GM12878 (cell line): ENCODE data around the gene IRS1. TPM values are rescaled to one million over a fixed set of nuclear protein-coding genes. Genes with fewer than 3 reads are reported as not detected.

Experiments used
- ATAC-seq: fragments of 200-7000 bp; cut with Tn5 transposase; 3 replicates; pipeline ENCODE4 v1.9.1; 2020; ENCODE audit warnings: mild to moderate bottlenecking, moderate library complexity
- BruUV-seq: library from RNA; stranded (reverse); fragments of 400-500 nt; replicated peaks from 2 replicates; lab custom pipeline; 2021; lab: Mats Ljungman, UMichigan
- CTCF ChIA-PET: fragments of 300-600 bp; sonication (Branson Sonifier 250); formaldehyde crosslinking; extraction: SDS; loops from one replicate; lab custom pipeline; 2021; ENCODE audit warnings: inconsistent platforms; lab: Yijun Ruan, JAX
- POLR2A ChIA-PET: fragments of 350-600 bp; formaldehyde crosslinking; extraction: SDS; loops from one replicate; lab custom pipeline; 2021; ENCODE audit warnings: inconsistent platforms; lab: Charles Lee
- RAD21 ChIA-PET: fragments of 300-600 bp; sonication (Branson Sonifier 250); formaldehyde crosslinking; loops from one replicate; lab custom pipeline; 2023; ENCODE audit warnings: antibody characterized with exemption; ENCODE audit not compliant: unreplicated experiment; lab: Charles Lee
- SMC1A ChIA-PET: fragments of 300-600 bp; sonication (Branson Sonifier 250); formaldehyde crosslinking; loops from one replicate; lab custom pipeline; 2023; ENCODE audit not compliant: unreplicated experiment, uncharacterized antibody; lab: Charles Lee
- DNase-seq: peaks from one replicate; pipeline ENCODE4 v3.0.0-alpha.2; 2011; ENCODE audit warnings: low read depth, low spot score
- FAIRE-seq: peaks from 3 replicates; lab custom pipeline; 2011; peaks lifted over from hg19 to GRCh38; lab: Jason Lieb, UNC
- H2AFZ ChIP-seq: 2 replicates; pipeline ENCODE4 v1.6.0; 2011; ENCODE audit warnings: low read depth, low read length, control low read depth; ENCODE audit not compliant: control insufficient read depth
- H3K27ac ChIP-seq: 2 replicates; pipeline ENCODE4 v1.5.1; 2011; ENCODE audit warnings: control low read depth; ENCODE audit not compliant: control insufficient read depth, insufficient read depth
- H3K27me3 ChIP-seq, 2 experiments: replicated peaks in 1 of 2; 2 replicates each; pipeline versions ENCODE4 v1.6.0 to v1.6.1; 2011; ENCODE audit warnings: low read length in 1 of 2; ENCODE audit not compliant: control insufficient read depth in 2 of 2, insufficient read depth in 2 of 2
- H3K36me3 ChIP-seq, 2 experiments: 2 replicates each; pipeline ENCODE4 v1.5.1; 2011; ENCODE audit warnings: low read length in 1 of 2; ENCODE audit not compliant: control insufficient read depth in 2 of 2, insufficient read depth in 2 of 2
- H3K4me1 ChIP-seq: 2 replicates; pipeline ENCODE4 v1.6.1; 2011; ENCODE audit warnings: mild to moderate bottlenecking, low read length, moderate library complexity, mixed read lengths; ENCODE audit not compliant: control insufficient read depth, insufficient read depth
- H3K4me2 ChIP-seq: 2 replicates; pipeline ENCODE4 v1.6.0; 2011; ENCODE audit warnings: control low read depth; ENCODE audit not compliant: control insufficient read depth, insufficient read depth
- H3K4me3 ChIP-seq: fragments of 200-600 bp; sonication (generic); 2 replicates; pipeline ENCODE4 v1.5.1; 2016
- H3K79me2 ChIP-seq: 2 replicates; pipeline ENCODE4 v1.6.0; 2011; ENCODE audit warnings: low read length; ENCODE audit not compliant: control insufficient read depth, insufficient read depth
- H3K9ac ChIP-seq: 2 replicates; pipeline ENCODE4 v1.8.0; 2011; ENCODE audit warnings: low read length, control low read depth, mixed read lengths; ENCODE audit not compliant: control insufficient read depth, insufficient read depth
- H3K9me3 ChIP-seq: replicated peaks from 3 replicates; pipeline ENCODE4 v1.5.1; 2011; ENCODE audit warnings: mild to moderate bottlenecking, low read length; ENCODE audit not compliant: control insufficient read depth, insufficient read depth
- H4K20me1 ChIP-seq: 2 replicates; pipeline ENCODE4 v1.6.0; 2011; ENCODE audit not compliant: control insufficient read depth, insufficient read depth
- BRCA1 ChIP-seq: IDR thresholded peaks from 2 replicates; pipeline ENCODE4 v1.6.1; 2011; ENCODE audit warnings: low read depth, low read length, improper control_type of control experiment
- CHD2 ChIP-seq: IDR thresholded peaks from 2 replicates; pipeline ENCODE4 v1.6.1; 2011; ENCODE audit warnings: low read depth, low read length, improper control_type of control experiment, borderline replicate concordance
- MEF2B ChIP-seq: fragments of 450-650 bp; IDR thresholded peaks from 2 replicates; pipeline ENCODE4 v1.6.1; 2018; ENCODE audit warnings: mild to moderate bottlenecking, moderate library complexity; ENCODE audit not compliant: partially characterized antibody, poor library complexity, severe bottlenecking
- SMAD1 ChIP-seq: fragments of 450-650 bp; IDR thresholded peaks from 2 replicates; pipeline ENCODE4 v1.6.1; 2018; ENCODE audit warnings: mild to moderate bottlenecking, low read depth; ENCODE audit not compliant: partially characterized antibody
- ZNF274 ChIP-seq: IDR thresholded peaks from one replicate; pipeline ENCODE4 v1.8.0; 2011; ENCODE audit not compliant: insufficient read length, insufficient read depth
- WGBS: methylation state at CpG from one replicate; pipeline ENCODE4 v1.1.6; 2016; ENCODE audit warnings: low lambda C conversion rate; ENCODE audit not compliant: insufficient replicate concordance, insufficient coverage; ENCODE audit errors: missing lambda C conversion rate; 5-methylcytosine and 5-hydroxymethylcytosine counted together
- in situ Hi-C: fragments of 300-500 bp; cut with MboI; formaldehyde crosslinking; loops from 9 replicates; pipeline ENCODE4 v1.14.3; 2018; ENCODE audit warnings: mixed read lengths
- intact Hi-C: fragments of 100-400 bp; cut with micrococcal nuclease; formaldehyde crosslinking; loops from one replicate; pipeline ENCODE4 v1.14.2; 2022; ENCODE audit not compliant: unreplicated experiment
- polyA plus RNA-seq, 11 experiments: library from polyadenylated mRNA; depleted of rRNA in 4 of 11; unstranded in 6 of 11; stranded (reverse) in 5 of 11; fragments of >200 nt; fragmentation: Nextera tagmentation in 4 of 11; fragmentation: Illumina TruSeq in 1 of 11; extraction: Ambion mirVana in 4 of 11; extraction: Trizol in 1 of 11; gene quantifications; 1 replicate in 1 of 11; 2 replicates in 10 of 11; pipeline versions ENCODE4 v1.2.1 to v1.2.3, GENCODE V29; 2011 to 2016; ENCODE audit warnings: inconsistent platforms in 2 of 11, missing spikeins in 2 of 11, low read depth in 1 of 11
- total RNA-seq, 4 experiments: library from RNA; depleted of rRNA in 3 of 4; stranded (reverse); fragments of >200 nt in 3 of 4; fragmentation: Illumina TruSeq in 1 of 4; extraction: Trizol in 1 of 4; gene quantifications; 2 replicates each; pipeline versions ENCODE4 v1.2.1 to v1.2.3, GENCODE V29; 2013 to 2021
- TF ChIP-seq, protein P1 (sequence below): fragments of 450-650 bp; formaldehyde crosslinking; IDR thresholded peaks from 2 replicates; pipeline ENCODE4 v1.4.0; 2022; ENCODE audit warnings: mild to moderate bottlenecking, moderate library complexity
- TF ChIP-seq, protein P2 (sequence below): fragments of 150-350 bp; IDR thresholded peaks from 2 replicates; pipeline ENCODE4 v1.6.1; 2014; ENCODE audit warnings: mild to moderate bottlenecking, low read depth, low read length
- TF ChIP-seq, protein P3 (sequence below): IDR thresholded peaks from 2 replicates; pipeline ENCODE4 v1.6.1; 2011; ENCODE audit warnings: low read depth, mild to moderate bottlenecking, low read length, moderate library complexity, borderline replicate concordance; ENCODE audit errors: extremely low read depth
- TF ChIP-seq, protein P4 (sequence below): fragments of 450-650 bp; IDR thresholded peaks from 2 replicates; pipeline ENCODE4 v1.6.1; 2017; ENCODE audit warnings: mild to moderate bottlenecking
- TF ChIP-seq, protein P5 (sequence below): fragments of 450-650 bp; IDR thresholded peaks from 2 replicates; pipeline ENCODE4 v1.6.1; 2016; ENCODE audit warnings: mild to moderate bottlenecking, moderate library complexity, borderline replicate concordance

The IRS1 gene
- total and polyA plus RNA-seq, 10 of the 15 experiments (the other 5 are each of a cell fraction or from before 2014, with no cell fraction given) = 0.03 to 1.7 (median 0.34) TPM

DNA sequence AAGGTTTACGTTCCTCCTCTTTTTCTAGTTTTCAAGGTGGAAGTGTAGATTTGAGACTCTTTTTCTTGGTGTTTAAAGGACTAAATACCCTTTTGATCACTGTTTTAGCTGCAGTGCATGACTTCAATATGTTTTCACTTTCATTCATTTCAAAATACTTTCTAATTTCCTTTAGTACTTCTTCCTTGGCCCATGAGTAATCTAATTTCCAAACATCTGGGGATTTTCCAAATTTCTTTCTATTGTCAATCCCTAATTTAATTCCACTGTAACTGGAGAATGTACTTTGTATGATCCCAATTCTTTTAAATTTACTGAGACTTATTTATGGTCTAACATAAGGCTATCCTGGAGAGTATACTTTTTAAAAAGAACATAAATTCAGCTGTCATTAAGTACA is 32.4 kb upstream of the IRS1 start (continued):
- TF ChIP-seq, protein P1, sequence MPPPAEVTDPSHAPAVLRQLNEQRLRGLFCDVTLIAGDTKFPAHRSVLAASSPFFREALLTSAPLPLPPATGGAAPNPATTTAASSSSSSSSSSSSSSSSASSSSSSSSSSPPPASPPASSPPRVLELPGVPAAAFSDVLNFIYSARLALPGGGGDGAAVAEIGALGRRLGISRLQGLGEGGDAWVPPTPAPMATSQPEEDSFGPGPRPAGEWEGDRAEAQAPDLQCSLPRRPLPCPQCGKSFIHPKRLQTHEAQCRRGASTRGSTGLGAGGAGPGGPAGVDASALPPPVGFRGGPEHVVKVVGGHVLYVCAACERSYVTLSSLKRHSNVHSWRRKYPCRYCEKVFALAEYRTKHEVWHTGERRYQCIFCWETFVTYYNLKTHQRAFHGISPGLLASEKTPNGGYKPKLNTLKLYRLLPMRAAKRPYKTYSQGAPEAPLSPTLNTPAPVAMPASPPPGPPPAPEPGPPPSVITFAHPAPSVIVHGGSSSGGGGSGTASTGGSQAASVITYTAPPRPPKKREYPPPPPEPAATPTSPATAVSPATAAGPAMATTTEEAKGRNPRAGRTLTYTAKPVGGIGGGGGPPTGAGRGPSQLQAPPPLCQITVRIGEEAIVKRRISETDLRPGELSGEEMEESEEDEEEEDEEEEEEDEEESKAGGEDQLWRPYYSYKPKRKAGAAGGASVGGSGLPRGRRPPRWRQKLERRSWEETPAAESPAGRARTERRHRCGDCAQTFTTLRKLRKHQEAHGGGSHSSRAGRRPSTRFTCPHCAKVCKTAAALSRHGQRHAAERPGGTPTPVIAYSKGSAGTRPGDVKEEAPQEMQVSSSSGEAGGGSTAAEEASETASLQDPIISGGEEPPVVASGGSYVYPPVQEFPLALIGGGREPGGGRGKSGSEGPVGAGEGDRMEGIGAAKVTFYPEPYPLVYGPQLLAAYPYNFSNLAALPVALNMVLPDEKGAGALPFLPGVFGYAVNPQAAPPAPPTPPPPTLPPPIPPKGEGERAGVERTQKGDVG = no peak
- TF ChIP-seq, protein P2, sequence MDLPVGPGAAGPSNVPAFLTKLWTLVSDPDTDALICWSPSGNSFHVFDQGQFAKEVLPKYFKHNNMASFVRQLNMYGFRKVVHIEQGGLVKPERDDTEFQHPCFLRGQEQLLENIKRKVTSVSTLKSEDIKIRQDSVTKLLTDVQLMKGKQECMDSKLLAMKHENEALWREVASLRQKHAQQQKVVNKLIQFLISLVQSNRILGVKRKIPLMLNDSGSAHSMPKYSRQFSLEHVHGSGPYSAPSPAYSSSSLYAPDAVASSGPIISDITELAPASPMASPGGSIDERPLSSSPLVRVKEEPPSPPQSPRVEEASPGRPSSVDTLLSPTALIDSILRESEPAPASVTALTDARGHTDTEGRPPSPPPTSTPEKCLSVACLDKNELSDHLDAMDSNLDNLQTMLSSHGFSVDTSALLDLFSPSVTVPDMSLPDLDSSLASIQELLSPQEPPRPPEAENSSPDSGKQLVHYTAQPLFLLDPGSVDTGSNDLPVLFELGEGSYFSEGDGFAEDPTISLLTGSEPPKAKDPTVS = no peak
- no peak for TF ChIP-seq MEF2B
- no peak for TF ChIP-seq SMAD1

DNA sequence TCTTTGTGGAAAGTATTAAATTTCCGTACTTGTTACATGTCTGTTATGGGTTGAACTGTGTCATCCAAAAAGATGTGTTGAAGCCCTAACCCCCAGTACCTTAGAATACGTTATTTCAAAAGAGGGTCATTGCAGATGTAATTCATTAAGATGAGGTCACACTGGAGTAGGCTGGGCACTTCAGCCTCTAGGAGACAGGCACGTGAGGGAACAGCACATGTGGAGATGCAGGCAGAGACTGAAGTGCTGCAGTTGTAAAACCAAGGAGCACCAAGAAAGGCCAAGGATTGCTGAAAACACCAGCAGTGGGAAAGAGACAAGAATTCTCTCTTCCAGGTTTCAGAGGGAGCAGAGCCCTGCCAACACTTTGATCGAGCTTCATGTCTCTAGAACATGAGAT is 31.6 kb upstream of the IRS1 start:
- Histone ChIP-seq H3K4me2 (no peak overlapping the region), H3K79me2 (peaks cover 29% of the 10 kb centered on the region), H3K9ac (no peak overlapping the region), H3K36me3 (no peaks in the 10 kb centered on the region; a peak in 1 of 4 replicates), H3K9me3 (no peaks in the 10 kb centered on the region), H3K27ac (no peak overlapping the region), H2AFZ (no peak overlapping the region), H3K27me3 (no peaks in the 10 kb centered on the region), H4K20me1 (no peaks in the 10 kb centered on the region), H3K4me1 (no peaks in the 10 kb centered on the region), H3K4me3 (no peak overlapping the region)
- 96% methylated on average over 4 of the region's 4 CpGs for WGBS
- ChIA-PET CTCF (interaction anchor here (1.7 kb wide), 1 partner anchor 29 kb away, joined by 5 read pairs; no protein-coding TSS in a partner anchor), RAD21 (no interaction called here), POLR2A (no interaction called here), SMC1A (no interaction called here)
- no TSS peak for BruUV-seq
- no peak for ATAC-seq
- in situ Hi-C loops (loop anchor here (25.0 kb wide), 1 partner anchor 956 kb away; no protein-coding TSS in a partner anchor), intact Hi-C loops (loop anchor here (10.0 kb wide), 1 partner anchor 1886 kb away; no protein-coding TSS in a partner anchor)
- no peak for FAIRE-seq
- no peak for DNase-seq
- TF ChIP-seq, protein P3, sequence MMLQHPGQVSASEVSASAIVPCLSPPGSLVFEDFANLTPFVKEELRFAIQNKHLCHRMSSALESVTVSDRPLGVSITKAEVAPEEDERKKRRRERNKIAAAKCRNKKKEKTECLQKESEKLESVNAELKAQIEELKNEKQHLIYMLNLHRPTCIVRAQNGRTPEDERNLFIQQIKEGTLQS = no peak
- TF ChIP-seq BRCA1 (no peak), ZNF274 (no peak), CHD2 (no peak)
- TF ChIP-seq, protein P4, sequence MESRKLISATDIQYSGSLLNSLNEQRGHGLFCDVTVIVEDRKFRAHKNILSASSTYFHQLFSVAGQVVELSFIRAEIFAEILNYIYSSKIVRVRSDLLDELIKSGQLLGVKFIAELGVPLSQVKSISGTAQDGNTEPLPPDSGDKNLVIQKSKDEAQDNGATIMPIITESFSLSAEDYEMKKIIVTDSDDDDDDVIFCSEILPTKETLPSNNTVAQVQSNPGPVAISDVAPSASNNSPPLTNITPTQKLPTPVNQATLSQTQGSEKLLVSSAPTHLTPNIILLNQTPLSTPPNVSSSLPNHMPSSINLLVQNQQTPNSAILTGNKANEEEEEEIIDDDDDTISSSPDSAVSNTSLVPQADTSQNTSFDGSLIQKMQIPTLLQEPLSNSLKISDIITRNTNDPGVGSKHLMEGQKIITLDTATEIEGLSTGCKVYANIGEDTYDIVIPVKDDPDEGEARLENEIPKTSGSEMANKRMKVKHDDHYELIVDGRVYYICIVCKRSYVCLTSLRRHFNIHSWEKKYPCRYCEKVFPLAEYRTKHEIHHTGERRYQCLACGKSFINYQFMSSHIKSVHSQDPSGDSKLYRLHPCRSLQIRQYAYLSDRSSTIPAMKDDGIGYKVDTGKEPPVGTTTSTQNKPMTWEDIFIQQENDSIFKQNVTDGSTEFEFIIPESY = no peak
- TF ChIP-seq, protein P5, sequence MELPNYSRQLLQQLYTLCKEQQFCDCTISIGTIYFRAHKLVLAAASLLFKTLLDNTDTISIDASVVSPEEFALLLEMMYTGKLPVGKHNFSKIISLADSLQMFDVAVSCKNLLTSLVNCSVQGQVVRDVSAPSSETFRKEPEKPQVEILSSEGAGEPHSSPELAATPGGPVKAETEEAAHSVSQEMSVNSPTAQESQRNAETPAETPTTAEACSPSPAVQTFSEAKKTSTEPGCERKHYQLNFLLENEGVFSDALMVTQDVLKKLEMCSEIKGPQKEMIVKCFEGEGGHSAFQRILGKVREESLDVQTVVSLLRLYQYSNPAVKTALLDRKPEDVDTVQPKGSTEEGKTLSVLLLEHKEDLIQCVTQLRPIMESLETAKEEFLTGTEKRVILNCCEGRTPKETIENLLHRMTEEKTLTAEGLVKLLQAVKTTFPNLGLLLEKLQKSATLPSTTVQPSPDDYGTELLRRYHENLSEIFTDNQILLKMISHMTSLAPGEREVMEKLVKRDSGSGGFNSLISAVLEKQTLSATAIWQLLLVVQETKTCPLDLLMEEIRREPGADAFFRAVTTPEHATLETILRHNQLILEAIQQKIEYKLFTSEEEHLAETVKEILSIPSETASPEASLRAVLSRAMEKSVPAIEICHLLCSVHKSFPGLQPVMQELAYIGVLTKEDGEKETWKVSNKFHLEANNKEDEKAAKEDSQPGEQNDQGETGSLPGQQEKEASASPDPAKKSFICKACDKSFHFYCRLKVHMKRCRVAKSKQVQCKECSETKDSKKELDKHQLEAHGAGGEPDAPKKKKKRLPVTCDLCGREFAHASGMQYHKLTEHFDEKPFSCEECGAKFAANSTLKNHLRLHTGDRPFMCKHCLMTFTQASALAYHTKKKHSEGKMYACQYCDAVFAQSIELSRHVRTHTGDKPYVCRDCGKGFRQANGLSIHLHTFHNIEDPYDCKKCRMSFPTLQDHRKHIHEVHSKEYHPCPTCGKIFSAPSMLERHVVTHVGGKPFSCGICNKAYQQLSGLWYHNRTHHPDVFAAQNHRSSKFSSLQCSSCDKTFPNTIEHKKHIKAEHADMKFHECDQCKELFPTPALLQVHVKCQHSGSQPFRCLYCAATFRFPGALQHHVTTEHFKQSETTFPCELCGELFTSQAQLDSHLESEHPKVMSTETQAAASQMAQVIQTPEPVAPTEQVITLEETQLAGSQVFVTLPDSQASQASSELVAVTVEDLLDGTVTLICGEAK = no peak
